Posterior cingulate gyrus (tissue), 11 donors: ENCODE results near the gene WDR1.
A peak's percentile ranks its signal among the peaks of the same experiment; 100 is the strongest.

ENCODE experiments used
- DNase-seq, 10 donors: peaks; one replicate each; pipeline versions ENCODE4 v3.0.0 to v3.0.0-alpha.2; 2020 to 2021; ENCODE audit warnings: mixed read lengths in 3 of 10
- intact Hi-C: fragments of 100-400 bp; cut with DNase I; formaldehyde crosslinking; loops from one replicate; pipeline ENCODE4 v1.15.1; 2023

Gene WDR1

DNA sequence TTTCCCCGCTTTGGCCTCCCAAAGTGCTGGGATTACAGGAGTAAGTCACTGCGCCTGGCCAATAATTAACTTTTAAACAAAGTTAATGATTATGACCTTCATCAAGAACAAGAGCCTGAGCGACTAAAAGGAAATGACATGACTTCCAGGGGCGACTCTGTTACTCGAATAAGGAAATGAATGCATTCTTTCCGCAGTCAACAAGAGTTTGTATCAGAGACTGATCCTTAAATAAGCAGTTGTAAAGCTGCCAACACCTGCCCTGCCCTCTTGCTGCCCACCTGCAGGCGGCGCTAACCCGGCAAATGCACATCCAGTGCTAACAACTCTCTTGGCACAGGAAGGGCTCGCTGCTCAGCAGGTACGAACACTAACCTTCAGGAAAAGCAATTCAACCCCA is 27.3 kb downstream of the WDR1 start:
- intact Hi-C loops: no loop called here
- DNase-seq: peak in 3 of 10 donors; percentile 4 to 49 (median 26)

- intact Hi-C loops: no loop called here
- DNase-seq: peak in 2 of 10 donors; percentile 39 to 48
These were observed 28.2 kb downstream of the WDR1 start for GRCh38 chr4:10088135-10089010.

DNA sequence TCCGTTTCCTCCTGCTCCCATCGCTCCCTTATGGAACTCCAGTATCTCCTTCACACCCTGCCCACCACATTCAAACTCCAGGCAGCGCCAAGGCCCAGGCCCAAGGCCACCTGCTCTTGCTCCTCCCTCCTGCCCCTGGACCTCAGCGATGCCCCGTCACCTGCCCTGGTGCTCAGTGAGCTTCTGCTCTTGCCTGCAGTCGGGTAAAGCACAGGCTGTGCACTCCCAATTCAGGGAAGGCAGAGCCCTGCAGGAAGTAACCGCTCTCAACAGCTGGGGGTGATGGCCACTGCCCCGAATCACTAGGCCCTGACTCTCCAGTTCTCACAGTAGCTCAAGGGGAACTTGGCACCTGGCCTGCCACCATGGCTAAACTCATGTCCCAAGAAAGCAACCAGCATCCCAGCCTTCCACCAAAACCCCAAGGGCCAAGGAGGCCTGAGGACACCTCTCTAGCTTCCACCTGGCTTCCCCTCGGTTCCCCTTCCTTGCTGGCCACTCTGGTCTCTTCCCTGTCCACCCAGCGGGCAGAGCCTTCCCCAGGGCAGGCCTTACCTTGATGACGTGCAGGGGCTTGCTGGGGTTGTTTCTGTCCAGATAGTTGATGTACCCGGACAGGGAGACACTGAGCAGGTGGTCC is 29.3 kb downstream of the WDR1 start:
- DNase-seq: peak in 5 of 10 donors; percentile 1 to 56 (median 43)
- intact Hi-C loops: no loop called here

- peak in 5 of 10 donors; percentile 7 to 67 (median 63) for DNase-seq
- intact Hi-C loops: no loop called here
These were observed 30.0 kb downstream of the WDR1 start for GRCh38 chr4:10086506-10087120.

DNA sequence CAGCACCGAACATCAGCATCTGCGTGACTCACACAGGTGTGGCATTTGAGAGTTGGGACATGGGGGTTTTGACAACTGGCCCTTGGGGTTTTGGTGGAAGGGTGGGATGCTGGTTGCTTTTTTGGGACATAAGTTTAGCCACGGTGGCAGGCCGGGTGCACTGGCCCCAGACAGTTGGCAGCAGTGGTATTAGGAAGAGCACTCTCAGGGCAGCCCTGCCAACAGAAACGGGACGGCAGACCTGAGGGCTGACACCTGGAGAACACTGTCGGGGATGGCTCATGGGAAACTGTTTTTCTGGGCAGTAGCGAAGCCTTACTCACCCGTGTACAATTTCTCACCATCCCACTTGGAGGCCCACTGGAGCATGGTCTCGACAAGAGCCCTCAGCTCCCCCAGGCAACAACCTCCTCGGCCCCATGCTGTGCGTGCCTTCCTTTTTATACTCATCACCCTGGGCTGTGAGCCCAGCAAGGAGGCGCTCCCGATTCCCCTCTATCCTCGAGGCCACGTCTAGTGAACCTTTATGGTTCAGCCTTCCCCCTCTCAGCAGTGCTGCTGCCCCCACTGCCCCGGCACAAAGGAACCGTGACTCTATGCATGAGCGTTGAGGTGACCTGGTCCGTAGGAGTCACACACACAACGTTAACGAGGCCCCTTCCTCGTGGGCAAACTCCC is 30.6 kb downstream of the WDR1 start:
- intact Hi-C loops: no loop called here
- DNase-seq: peak in 4 of 10 donors; percentile 0 to 79 (median 30)

GRCh38 chr4:10085386-10085785 is 31.2 kb downstream of the WDR1 start:
- DNase-seq: peak in 5 of 10 donors; percentile 2 to 55 (median 10)
- intact Hi-C loops: no loop called here

- intact Hi-C loops: no loop called here
- DNase-seq: peak in 5 of 10 donors; percentile 4 to 48 (median 9)
These were observed 31.8 kb downstream of the WDR1 start for GRCh38 chr4:10084651-10085358.

GRCh38 chr4:10083861-10084641 is 32.5 kb downstream of the WDR1 start:
- DNase-seq: peak in 5 of 10 donors; percentile 5 to 69 (median 57)
- intact Hi-C loops: no loop called here

- DNase-seq: peak in 3 of 10 donors; percentile 4 to 70 (median 30)
These were observed 33.2 kb downstream of the WDR1 start for GRCh38 chr4:10083331-10083771.

DNA sequence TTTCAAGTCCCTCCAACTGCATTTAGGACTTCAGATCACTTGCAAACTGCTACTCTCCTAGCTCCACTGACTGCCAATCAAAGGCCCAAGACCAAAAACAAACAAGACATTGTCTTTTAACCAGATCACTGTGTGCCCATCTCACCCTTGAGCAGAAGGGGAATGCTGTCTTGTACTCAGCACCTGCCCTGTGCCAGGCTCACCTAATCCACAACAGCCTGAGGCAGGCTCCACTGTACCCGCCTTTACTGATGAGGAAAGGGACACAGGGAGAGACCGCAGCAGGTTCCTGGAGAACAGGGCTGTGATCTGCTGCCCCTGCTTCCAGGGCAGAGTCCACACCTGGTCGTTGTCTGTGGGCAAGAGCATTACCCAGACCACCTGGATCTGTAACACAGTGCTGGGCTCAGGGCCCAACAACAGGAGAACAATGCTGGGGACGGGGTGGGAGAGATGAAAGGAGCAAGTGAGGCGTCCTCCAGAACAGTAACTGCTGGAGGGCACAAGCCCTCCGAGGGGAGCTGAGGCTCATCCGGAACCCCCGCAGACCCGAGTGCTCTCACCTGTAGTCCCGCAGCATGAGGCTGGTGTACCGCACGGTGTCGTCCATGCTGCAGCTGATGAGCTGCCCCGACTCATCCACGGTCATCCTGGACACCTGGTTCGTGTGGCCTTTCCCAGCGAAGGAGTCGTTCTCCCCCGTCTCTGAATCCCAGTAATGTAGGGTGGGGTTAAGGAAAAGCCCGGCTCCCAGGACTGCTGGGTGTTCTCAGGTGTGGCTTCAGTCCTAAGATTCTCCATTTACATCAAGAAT is 33.9 kb downstream of the WDR1 start:
- DNase-seq: peak in 4 of 10 donors; percentile 5 to 77 (median 26)
- intact Hi-C loops: no loop called here

More at GRCh38 chr4:10083331-10083771, 33.2 kb downstream of the WDR1 start:
- intact Hi-C loops: no loop called here

DNA sequence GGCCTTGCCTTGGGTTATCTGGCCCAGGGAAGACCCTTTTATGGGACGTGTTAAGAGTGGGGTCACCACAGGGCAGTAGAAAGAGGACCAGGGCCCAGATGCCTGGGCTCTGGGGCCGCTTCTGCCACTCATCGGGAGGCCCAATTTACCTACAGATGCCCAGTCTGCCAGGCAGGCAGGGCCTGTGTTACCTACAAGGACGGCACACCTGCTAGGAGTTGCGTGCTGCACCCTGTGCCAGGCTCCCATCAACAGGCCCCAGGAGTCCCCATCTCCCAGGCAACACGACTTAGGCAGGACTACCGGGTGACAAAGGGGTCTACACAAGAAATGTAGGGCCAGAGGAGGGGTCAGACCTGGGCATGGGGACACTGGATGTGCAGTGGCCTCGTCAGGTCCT is 34.6 kb downstream of the WDR1 start:
- DNase-seq: peak in 3 of 10 donors; percentile 15 to 63 (median 28)
- intact Hi-C loops: no loop called here

- intact Hi-C loops: no loop called here
- DNase-seq: peak in 2 of 10 donors; percentile 13 to 53
These were observed 35.4 kb downstream of the WDR1 start for GRCh38 chr4:10081218-10081606.

DNA sequence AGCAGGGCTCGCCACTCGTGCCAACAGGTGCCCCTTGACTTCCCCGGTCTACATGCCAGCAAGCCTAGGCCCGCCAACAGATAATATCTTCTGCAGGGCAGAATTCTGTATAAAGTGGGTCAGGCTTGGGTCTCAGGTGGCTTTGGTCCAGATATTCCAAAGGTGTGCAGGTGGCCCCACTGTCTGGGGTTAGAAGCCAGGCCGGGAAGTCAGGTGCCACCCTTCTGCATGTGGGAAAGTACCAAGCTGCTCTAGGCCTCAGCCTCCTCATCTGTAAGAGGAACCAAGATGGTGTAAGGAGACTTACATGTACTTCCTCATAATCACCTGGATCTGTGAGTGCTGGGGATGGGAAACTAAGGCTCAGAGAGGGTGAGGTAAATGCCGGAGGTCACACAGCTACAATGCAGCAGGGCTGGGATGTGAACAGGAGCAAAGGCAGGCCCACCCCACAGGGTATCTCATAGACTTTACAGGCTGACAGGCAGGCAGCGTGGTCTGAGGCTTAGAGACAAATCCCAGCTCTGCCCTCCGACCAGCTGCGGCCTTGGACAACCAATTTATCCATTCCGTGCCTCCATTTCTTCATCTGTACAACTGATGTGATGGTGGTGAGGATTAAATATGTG is 35.9 kb downstream of the WDR1 start:
- intact Hi-C loops: no loop called here
- peak in 5 of 10 donors; percentile 6 to 67 (median 40) for DNase-seq

DNA sequence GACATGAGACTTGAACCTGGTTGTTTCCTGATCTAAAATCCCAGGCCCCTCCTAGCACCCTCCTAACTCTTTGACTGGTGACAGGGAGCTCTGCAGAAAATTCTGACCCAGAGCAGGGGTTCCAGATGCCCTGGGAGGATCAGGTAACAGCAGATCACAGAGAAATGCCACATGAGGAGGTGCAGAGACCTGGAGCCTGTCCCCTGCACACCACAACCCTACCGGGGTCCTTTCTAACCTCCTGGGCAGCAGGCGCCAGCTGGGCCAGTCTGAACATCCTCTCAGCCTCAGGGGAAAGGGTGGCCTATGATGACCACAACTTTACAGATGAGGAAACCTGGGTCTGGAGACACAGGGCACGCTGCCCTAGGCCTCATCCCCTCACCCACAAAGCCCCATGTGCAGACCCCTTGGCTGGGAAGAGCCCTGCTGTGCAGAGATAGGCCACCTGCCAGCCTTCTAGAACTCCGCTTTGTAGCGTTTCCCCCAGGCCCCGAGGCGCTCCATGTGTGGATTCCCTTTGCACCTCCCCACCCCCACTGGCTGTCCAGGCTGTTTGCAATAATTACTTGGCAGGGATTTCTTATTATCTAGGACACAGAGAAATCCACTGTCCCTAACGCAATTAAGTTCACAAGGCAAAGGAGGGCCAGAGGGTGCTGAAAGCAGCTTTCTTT is 36.5 kb downstream of the WDR1 start:
- DNase-seq: peak in 4 of 10 donors; percentile 34 to 83 (median 72)
- intact Hi-C loops: no loop called here

- intact Hi-C loops: no loop called here
- DNase-seq: peak in 3 of 10 donors; percentile 13 to 62 (median 61)
These were observed 37.3 kb downstream of the WDR1 start for GRCh38 chr4:10079256-10079655.

DNA sequence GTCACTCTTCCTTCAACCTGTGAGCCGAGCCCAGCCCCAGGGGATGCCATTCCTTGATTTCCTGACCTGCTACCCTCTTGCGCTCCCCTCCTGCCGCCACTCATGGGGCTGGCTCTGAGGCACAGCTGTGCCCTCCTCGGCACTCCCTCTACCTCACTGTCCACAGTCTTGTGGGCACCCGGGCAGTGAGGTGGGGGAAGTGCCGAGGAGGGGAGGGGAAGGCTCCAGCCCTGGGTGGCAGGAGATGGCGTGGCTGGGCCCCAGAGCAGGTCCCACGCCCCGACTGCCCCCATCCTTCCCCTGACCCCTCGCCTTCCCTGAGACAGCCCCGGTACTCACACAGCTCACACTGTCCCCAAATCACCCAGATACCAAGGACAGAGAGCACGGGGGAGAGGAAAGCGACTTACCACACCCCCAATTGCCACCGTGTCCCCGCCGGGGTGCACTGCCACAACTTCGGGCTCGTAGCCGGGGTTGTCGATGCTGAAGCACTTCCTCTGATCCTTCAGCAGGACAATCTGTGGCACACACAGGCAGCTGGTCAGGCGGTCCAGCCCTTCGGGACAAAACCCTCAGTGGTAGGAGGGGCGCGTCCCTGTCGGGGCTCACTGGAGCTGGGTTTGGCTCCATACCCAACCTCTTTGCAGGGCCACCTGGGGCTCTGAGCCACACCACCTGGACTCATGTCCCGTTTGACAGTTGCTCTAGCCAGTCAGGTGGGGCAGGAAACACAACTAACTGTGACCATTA is 37.9 kb downstream of the WDR1 start:
- DNase-seq: peak in 3 of 10 donors; percentile 11 to 69 (median 66)
- intact Hi-C loops: no loop called here
